GM18870 (cell line): ENCODE measurements around the gene JCAD.

Experiments
- ATAC-seq: cut with Tn5 transposase; IDR thresholded peaks from one replicate; pipeline ENCODE4 v1.9.1; 2021; ENCODE audit warnings: moderate library complexity; ENCODE audit not compliant: unreplicated experiment

JCAD gene

GRCh38 chr10:30047924-30048531 is 11.4 kb downstream of the JCAD start:
- ATAC-seq: no peak

DNA sequence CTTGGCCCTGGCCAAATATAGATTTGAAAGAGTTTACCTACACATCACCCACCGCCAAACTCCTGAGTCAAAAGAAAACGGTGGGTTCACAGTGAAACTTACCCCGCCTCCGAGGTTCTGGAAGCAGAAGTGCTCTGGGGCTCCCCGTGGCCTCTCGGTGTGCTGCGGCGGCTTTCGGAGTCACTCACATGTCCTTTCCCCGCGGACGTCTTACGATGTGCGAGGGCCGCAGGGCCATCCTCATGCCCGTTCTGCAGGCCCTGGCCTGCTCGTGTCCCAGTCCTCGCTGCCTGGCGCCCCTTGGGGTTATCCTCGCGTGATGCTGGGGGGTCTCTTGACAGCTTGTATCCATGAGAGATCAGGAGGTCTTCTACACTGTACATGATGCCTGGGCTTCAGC is 12.0 kb downstream of the JCAD start:
- no peak for ATAC-seq

GRCh38 chr10:30046476-30046875 is 12.9 kb downstream of the JCAD start:
- no peak for ATAC-seq

- ATAC-seq: no peak
These were observed 13.4 kb downstream of the JCAD start for GRCh38 chr10:30045961-30046360.

GRCh38 chr10:30043476-30044270 is 15.7 kb downstream of the JCAD start:
- no peak for ATAC-seq

GRCh38 chr10:30042820-30043219 is 16.6 kb downstream of the JCAD start:
- ATAC-seq: no peak

- ATAC-seq: no peak
These were observed 17.9 kb downstream of the JCAD start for GRCh38 chr10:30041196-30042105.

- no peak for ATAC-seq
These were observed 18.8 kb downstream of the JCAD start for GRCh38 chr10:30040597-30040996.

- ATAC-seq: no peak
These were observed 19.4 kb downstream of the JCAD start for GRCh38 chr10:30039988-30040387.

DNA sequence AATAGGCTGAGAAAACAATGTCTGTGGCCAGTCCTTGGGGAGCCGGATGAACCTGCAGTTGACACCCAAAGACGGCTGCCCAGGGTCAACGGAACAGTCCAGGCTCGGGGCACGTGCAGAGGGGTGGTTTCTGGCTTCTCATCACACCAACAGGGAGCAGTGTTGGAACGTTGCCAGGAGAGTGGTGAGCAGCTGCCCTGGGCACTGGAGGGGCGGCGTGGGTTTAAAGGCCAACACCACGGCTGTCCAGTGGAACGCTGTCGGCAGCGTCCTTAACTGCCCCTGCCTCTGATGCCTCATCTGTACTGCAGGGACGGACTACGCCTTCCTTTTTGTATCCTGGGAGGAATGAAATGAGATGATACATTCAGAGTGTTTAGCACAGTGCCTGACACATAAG is 19.8 kb downstream of the JCAD start:
- no peak for ATAC-seq

DNA sequence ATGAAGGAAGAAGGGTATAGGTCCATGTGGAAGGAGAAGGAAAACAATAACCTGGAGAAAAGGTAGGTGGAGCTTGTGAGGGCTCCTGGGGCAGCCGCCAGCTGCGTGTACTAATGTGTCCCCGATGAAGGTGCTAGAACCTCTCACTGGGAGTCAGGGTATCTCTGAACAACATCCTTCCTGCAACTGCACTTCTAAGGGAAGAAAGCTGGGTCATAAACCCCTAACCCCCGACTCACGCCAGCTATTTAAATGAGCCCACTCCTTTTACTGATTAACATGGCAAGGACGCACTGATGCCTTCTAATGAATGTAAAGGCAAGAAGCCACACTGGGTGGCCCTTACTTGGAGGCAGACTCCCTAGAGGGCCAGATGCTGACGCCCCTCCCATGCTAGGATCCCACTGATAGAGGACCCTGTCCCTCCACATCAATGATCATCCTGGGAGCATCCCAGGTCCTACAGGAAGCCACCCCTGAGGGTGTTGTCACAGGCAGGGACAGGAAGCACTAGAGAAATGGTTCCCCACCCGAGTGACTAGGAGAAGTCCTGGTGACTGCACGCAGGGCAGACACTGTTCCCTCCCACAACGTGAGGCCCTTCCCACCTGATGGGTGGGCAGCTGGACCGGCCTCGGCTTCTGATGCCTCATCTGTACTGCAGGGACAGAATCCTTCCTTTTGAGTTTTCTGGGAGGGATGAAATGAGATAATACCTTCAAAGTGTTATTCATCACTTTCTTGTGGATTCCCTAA is 20.4 kb downstream of the JCAD start:
- ATAC-seq: no peak

DNA sequence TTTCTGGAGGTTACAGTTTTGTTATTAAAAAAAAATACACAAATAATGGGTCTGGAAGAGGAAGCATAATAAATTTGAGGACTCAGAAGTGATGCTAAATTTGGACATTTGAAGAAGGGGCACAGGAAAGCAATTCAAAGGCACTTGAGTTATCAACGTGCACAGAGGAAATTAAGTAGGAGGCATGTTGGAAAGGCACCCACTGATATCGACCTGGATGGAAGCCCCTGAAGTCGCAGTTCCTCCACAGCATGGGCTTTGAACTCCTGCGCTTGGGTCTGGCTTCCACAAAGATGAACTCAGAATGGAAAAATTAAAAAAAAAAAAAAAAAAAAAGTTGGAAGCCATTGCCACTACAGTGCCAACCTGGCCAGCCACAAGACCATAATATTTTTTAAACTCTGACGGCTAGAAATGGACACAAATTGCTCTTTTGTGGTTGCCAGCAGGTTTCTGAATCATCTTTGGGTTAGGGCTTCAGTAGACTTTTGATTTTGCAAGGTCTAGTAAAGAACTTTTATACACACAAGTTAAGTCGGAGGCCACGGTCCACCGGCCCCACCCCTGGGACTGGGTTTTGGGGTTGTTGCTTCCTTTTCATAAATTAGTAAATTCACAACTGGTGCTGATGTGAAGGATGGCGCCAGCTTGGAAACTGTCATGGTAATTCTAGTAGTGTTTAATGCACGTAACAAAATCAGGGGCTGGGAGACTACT is 21.6 kb downstream of the JCAD start:
- no peak for ATAC-seq

- no peak for ATAC-seq
These were observed 22.6 kb downstream of the JCAD start for GRCh38 chr10:30036811-30037210.

DNA sequence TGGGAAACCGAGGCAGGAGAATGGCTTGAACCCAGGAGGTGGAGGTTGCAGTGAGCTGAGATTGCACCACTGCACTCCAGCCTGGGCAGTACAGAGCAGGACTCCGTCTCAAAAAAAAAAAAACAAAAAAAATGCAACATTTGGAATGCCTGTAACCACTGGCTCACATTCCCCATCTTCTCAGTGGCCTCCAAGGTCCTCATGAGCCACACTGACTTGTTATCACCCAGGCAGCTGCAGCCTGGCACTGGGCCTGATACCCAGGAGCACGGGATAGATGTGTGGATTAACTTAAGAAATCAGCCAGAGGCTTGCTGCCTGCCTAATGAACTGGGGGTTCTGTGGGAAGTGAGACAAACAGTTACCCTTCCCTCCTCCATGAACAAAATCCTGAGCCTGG is 23.0 kb downstream of the JCAD start:
- ATAC-seq: no peak

- peak; percentile 57 for ATAC-seq
These were observed 24.8 kb downstream of the JCAD start for GRCh38 chr10:30034433-30035137.

GRCh38 chr10:30032125-30032524 is 27.3 kb downstream of the JCAD start:
- no peak for ATAC-seq

- no peak for ATAC-seq
These were observed 29.5 kb downstream of the JCAD start for GRCh38 chr10:30029872-30030256.

DNA sequence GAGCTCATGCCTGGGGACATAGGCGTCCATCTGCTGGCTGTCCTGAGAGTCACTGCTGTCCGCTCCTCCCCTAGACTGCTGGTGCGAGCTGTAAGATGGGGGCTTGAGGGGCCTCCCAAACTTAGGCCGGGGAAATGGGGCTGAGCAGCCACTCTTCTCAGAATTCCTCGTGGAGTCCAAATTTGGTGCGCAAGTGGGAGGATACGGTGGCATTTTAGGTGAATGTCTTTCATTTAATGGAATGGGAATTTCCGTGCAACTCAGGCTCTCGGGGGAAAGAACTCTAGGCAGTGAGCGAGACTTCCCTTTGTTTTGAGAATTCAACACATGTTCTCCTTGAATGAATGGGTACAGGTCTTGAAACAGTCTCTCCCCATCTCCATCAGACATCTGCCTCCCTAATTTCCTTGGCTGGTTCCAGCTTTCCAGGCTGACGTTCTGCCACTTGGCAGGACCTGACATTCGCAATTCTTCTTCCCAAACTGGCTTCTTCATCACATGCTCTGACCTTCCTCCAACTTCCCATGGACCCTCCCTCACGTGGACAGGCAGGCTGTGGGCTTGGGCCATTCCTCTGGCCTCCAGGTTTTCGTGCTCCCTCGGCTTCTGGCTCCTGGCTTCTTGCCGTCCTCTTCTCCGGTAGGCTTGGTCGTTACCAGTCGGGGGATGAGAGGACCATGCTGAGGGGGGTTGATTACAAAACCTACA is 30.1 kb downstream of the JCAD start:
- no peak for ATAC-seq

GRCh38 chr10:30028738-30029030 is 30.7 kb downstream of the JCAD start:
- ATAC-seq: no peak
